ENCODE results near the gene LDLR.
"Not testable (repeated sequence)": the region's sequence is repeated elsewhere in the genome, so short reads cannot be mapped to it uniquely, and the experiment has no call there.

Gene LDLR

DNA sequence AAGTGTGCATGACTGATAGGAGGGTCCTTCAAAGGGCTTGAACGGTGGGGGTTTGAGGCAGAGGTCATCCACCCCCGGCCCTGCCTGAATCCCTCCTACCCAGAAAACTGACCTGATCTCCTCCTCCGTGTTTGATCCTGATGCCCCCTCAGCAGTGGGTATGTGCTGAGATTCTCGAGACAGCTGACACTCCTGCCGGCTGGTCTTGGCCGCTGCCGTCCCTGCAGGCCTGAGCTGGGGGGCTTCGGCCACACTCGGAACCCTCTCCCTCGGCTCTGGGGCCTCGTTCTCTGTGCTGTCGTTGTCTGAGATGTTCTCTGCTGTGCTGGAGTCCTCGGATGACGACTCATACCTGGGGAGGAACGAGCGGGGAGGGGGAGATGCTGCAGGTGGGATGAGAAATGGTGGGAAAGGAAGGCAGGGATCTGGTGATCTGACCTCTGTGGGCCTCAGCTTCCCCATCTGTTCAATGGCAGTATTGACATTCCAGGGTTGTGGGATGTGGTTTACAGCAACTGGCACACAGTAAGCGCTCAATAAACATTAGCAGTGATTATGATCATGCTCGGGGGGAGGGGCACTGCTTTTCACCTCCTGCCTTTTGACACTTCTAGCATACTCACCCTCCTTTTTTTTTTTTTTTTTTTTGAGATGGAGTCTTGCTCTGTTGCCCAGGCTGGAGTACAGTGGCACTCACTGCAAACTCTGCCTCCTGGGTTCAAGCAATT, 87.4 kb downstream of the LDLR start:
- DNase-seq: no peak

DNA sequence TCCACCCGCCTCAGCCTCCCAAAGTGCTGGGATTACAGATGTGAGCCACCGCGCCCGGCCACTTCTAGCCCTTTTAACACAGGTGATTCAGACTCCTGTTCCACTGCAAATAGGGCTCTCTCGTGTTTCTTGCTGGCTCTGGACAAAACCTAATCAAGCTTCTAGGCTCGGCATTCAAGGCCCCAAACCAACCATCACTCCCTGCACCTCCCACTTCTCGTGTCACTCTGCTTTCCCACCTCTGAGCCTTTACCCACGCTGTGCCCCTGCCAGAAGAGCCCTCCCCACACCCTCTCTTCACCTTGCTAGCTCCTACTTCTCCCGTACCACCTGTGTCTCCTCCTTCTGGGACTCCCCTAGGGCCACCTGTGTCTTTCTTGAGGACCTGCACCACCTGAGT, 88.3 kb downstream of the LDLR start:
- no peak for DNase-seq

DNA sequence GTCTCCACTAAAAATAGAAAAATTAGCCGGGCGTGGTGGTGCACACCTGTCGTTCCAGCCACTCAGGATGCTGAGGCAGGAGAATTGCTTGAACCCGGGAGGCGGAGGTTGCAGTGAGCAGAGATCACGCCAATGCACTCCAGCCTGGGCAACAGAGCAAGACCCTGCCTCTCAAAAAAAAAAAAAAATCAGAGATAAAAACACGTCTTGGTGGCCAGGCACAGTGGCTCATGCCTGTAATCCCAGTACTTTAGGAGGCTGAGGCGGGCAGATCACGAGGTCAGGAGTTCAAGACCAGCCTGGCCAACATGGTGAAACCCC, 89.8 kb downstream of the LDLR start:
- not testable (repeated sequence) for DNase-seq

GRCh38 chr19:11179716-11180297, 90.5 kb downstream of the LDLR start:
- no peak for DNase-seq

GRCh38 chr19:11180346-11180745, 91.1 kb downstream of the LDLR start:
- no peak for DNase-seq

DNA sequence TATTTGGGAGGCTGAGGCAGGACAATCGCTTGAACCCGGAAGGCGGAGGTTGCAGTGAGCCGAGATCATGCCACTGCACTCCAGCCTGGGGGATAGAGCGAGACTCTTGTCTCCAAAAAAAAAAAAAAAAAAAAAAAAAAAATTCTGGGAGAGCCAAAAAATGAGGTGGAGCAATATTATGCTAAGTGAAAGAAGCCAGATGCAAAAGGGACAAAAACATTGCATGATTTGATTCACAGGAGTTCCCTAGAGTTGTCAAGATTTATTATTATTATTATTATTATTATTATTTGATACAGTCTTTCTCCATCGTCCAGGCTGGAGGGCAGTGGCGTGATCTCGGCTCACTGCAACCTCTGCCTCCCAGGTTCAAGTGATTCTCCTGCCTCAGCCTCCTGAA, 91.7 kb downstream of the LDLR start:
- DNase-seq: not testable (repeated sequence)

DNA sequence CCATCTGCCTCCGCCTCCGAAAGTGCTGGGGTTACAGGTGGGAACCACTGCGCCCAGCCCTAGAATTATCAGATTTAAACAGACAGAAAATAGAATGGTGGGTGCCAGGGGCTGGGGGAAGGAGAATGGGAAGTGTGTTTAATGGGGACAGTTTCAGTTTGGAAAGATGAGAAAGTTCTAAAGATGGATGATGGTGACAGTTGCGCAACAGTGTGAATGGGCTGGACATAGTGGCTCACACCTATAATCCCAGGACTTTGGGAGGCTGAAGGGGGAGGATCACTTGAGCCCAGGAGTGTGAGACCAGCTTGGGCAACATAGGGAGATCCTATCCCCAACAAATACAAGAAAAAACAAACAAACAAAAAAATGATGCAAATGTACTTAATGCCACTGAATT, 92.2 kb downstream of the LDLR start:
- no peak for DNase-seq

Measured in NCI-H2081 (cell line).